OCI-M2 (cell line): ENCODE measurements around the gene EVI5L.

ENCODE experiments used
- DNase-seq: peaks from one replicate; lab custom pipeline; 2025; ENCODE audit not compliant: unreplicated experiment; lab: John Stamatoyannopoulos, UW

EVI5L gene

GRCh38 chr19:7910321-7911161 lies 80.5 kb downstream of the EVI5L start:
- no peak for DNase-seq

GRCh38 chr19:7911508-7912143 lies 81.6 kb downstream of the EVI5L start:
- no peak for DNase-seq

GRCh38 chr19:7912144-7912696 lies 82.2 kb downstream of the EVI5L start:
- no peak for DNase-seq

- no peak for DNase-seq
Observed at GRCh38 chr19:7912697-7913564, 82.9 kb downstream of the EVI5L start.

- DNase-seq = no peak
Observed at GRCh38 chr19:7913652-7914051, 83.6 kb downstream of the EVI5L start.

GRCh38 chr19:7914099-7914498 lies 84.1 kb downstream of the EVI5L start:
- no peak for DNase-seq
